WTC11 (cell line): ENCODE measurements around the gene ZFP64. TPM values are rescaled to one million over a fixed set of nuclear protein-coding genes. Genes with fewer than 3 reads are reported as not detected.
A peak's percentile ranks its signal among the peaks of the same experiment; 100 is the strongest.

Source experiments
- ATAC-seq: fragments of 200-7000 bp; cut with Tn5 transposase; 2 replicates; pipeline ENCODE4 v1.10.0; 2021; ENCODE audit warnings: mild to moderate bottlenecking, moderate library complexity
- CTCF ChIA-PET: fragments of 300-600 bp; sonication (Branson Sonifier 250); formaldehyde crosslinking; loops from one replicate; lab custom pipeline; 2021; ENCODE audit warnings: antibody characterized with exemption; lab: Charles Lee
- POLR2A ChIA-PET: fragments of 350-600 bp; sonication (Branson Sonifier 250); formaldehyde crosslinking; loops from one replicate; lab custom pipeline; 2021; ENCODE audit warnings: antibody characterized with exemption; lab: Charles Lee
- DNase-seq: peaks from one replicate; pipeline ENCODE4 v3.0.0; 2021; ENCODE audit warnings: low spot score
- H3K27ac Mint-ChIP-seq: 2 replicates; pipeline ENCODE4 v1.8.0; 2021; ENCODE audit warnings: mixed read lengths
- H3K27me3 Mint-ChIP-seq: 2 replicates; pipeline ENCODE4 v1.8.0; 2021; ENCODE audit warnings: low read depth, mild to moderate bottlenecking, moderate library complexity, mixed read lengths
- H3K36me3 Mint-ChIP-seq: 2 replicates; pipeline ENCODE4 v1.8.0; 2021; ENCODE audit warnings: mixed read lengths
- H3K4me1 Mint-ChIP-seq: 2 replicates; pipeline ENCODE4 v1.8.0; 2022; ENCODE audit warnings: mixed read lengths
- H3K4me3 Mint-ChIP-seq: 2 replicates; pipeline ENCODE4 v1.8.0; 2021; ENCODE audit warnings: mild to moderate bottlenecking, moderate library complexity, mixed read lengths
- H3K9me3 Mint-ChIP-seq: 2 replicates; pipeline ENCODE4 v1.8.0; 2021; ENCODE audit warnings: mixed read lengths
- AFF4 ChIP-seq: sonication (generic); formaldehyde crosslinking; IDR thresholded peaks from 2 replicates; pipeline ENCODE4 v1.8.1; 2023; ENCODE audit warnings: mild to moderate bottlenecking, missing genetic modification reagents, borderline replicate concordance
- CREB1 ChIP-seq: sonication (generic); formaldehyde crosslinking; IDR thresholded peaks from 2 replicates; pipeline ENCODE4 v1.8.0; 2023; ENCODE audit warnings: mild to moderate bottlenecking, missing genetic modification reagents
- CTCF ChIP-seq: fragments of 200-600 bp; IDR thresholded peaks from 2 replicates; pipeline ENCODE4 v1.8.0; 2022; ENCODE audit warnings: antibody characterized with exemption
- FOXP1 ChIP-seq: sonication (generic); formaldehyde crosslinking; IDR thresholded peaks from 2 replicates; pipeline ENCODE4 v1.8.0; 2022; ENCODE audit warnings: missing genetic modification reagents, mild to moderate bottlenecking, moderate library complexity, borderline replicate concordance
- GTF2I ChIP-seq: fragments of 250-450 bp; sonication (Bioruptor Pico); conservative IDR thresholded peaks from 2 replicates; pipeline ENCODE4 v1.4.0; 2021; ENCODE audit warnings: mild to moderate bottlenecking
- HMGXB4 ChIP-seq: sonication (generic); formaldehyde crosslinking; IDR thresholded peaks from 2 replicates; pipeline ENCODE4 v1.8.1; 2023; ENCODE audit warnings: mild to moderate bottlenecking, moderate library complexity, missing genetic modification reagents
- JUN ChIP-seq: sonication (generic); formaldehyde crosslinking; IDR thresholded peaks from 2 replicates; pipeline ENCODE4 v1.8.0; 2023; ENCODE audit warnings: mild to moderate bottlenecking, missing genetic modification reagents
- MXD4 ChIP-seq: fragments of 250-450 bp; sonication (Bioruptor Pico); IDR thresholded peaks from 2 replicates; pipeline ENCODE4 v1.8.0; 2021; ENCODE audit warnings: mild to moderate bottlenecking, moderate library complexity, borderline replicate concordance
- NFATC4 ChIP-seq: fragments of 250-450 bp; sonication (Bioruptor Pico); IDR thresholded peaks from 2 replicates; pipeline ENCODE4 v1.9.0; 2021; ENCODE audit warnings: mild to moderate bottlenecking
- RELA ChIP-seq: sonication (generic); formaldehyde crosslinking; IDR thresholded peaks from 2 replicates; pipeline ENCODE4 v1.8.1; 2022; ENCODE audit warnings: missing genetic modification reagents, mild to moderate bottlenecking, borderline replicate concordance
- SMAD3 ChIP-seq: sonication (generic); formaldehyde crosslinking; IDR thresholded peaks from 2 replicates; pipeline ENCODE4 v1.8.0; 2022; ENCODE audit warnings: missing genetic modification reagents, mild to moderate bottlenecking, borderline replicate concordance
- ZNF138 ChIP-seq: sonication (generic); formaldehyde crosslinking; conservative IDR thresholded peaks from 2 replicates; pipeline ENCODE4 v1.8.1; 2022; ENCODE audit warnings: mild to moderate bottlenecking, moderate library complexity, missing genetic modification reagents
- ZNF416 ChIP-seq: fragments of 250-450 bp; sonication (Bioruptor Pico); IDR thresholded peaks from 2 replicates; pipeline ENCODE4 v1.9.0; 2021; ENCODE audit warnings: mild to moderate bottlenecking, inconsistent platforms
- ZNF671 ChIP-seq: fragments of 250-450 bp; sonication (Bioruptor Pico); IDR thresholded peaks from 2 replicates; pipeline ENCODE4 v1.8.0; 2021; ENCODE audit warnings: mild to moderate bottlenecking
- total RNA-seq: library from RNA; stranded (reverse); gene quantifications from 3 replicates; pipeline ENCODE4 v1.2.3, GENCODE V29; 2021
- TF ChIP-seq, protein P1 (sequence below): fragments of 250-450 bp; sonication (Bioruptor Pico); IDR thresholded peaks from 2 replicates; pipeline ENCODE4 v1.9.0; 2021; ENCODE audit warnings: mild to moderate bottlenecking
- TF ChIP-seq, protein P2 (sequence below): sonication (generic); formaldehyde crosslinking; IDR thresholded peaks from 2 replicates; pipeline ENCODE4 v1.8.0; 2022; ENCODE audit warnings: mild to moderate bottlenecking, missing genetic modification reagents
- TF ChIP-seq, protein P3 (sequence below): sonication (generic); formaldehyde crosslinking; IDR thresholded peaks from 2 replicates; pipeline ENCODE4 v1.8.1; 2022; ENCODE audit warnings: mild to moderate bottlenecking, missing genetic modification reagents, moderate library complexity, borderline replicate concordance

ZFP64 gene
- total RNA-seq, 1 experiment from 2014 or later = 26.1 TPM

GRCh38 chr20:52102559-52102958 is 89.0 kb downstream of the ZFP64 start:
- H3K27me3 Mint-ChIP-seq = peaks cover 73% of the 10 kb centered on the region
- ATAC-seq (no peak), DNase-seq (no peak)
- peak overlapping the region; percentile 87 for H3K4me3 Mint-ChIP-seq
- no peak overlapping the region for H3K27ac Mint-ChIP-seq
- peaks cover 4% of the 10 kb centered on the region; the same call in 1 of the 2 replicates for H3K36me3 Mint-ChIP-seq
- no peak for TF ChIP-seq CTCF
- no peak for TF ChIP-seq ZNF671 (CRISPR knock-in tag)
- TF ChIP-seq ZNF138 (CRISPR knock-in tag) = no peak
- TF ChIP-seq, protein P1, sequence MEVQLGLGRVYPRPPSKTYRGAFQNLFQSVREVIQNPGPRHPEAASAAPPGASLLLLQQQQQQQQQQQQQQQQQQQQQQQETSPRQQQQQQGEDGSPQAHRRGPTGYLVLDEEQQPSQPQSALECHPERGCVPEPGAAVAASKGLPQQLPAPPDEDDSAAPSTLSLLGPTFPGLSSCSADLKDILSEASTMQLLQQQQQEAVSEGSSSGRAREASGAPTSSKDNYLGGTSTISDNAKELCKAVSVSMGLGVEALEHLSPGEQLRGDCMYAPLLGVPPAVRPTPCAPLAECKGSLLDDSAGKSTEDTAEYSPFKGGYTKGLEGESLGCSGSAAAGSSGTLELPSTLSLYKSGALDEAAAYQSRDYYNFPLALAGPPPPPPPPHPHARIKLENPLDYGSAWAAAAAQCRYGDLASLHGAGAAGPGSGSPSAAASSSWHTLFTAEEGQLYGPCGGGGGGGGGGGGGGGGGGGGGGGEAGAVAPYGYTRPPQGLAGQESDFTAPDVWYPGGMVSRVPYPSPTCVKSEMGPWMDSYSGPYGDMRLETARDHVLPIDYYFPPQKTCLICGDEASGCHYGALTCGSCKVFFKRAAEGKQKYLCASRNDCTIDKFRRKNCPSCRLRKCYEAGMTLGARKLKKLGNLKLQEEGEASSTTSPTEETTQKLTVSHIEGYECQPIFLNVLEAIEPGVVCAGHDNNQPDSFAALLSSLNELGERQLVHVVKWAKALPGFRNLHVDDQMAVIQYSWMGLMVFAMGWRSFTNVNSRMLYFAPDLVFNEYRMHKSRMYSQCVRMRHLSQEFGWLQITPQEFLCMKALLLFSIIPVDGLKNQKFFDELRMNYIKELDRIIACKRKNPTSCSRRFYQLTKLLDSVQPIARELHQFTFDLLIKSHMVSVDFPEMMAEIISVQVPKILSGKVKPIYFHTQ (CRISPR knock-in tag) = no peak
- no peak for TF ChIP-seq NFATC4 (CRISPR knock-in tag)
- no peak for TF ChIP-seq FOXP1 (CRISPR knock-in tag)
- no peak for TF ChIP-seq JUN (CRISPR knock-in tag)
- TF ChIP-seq RELA (CRISPR knock-in tag) = no peak
- TF ChIP-seq, protein P2, sequence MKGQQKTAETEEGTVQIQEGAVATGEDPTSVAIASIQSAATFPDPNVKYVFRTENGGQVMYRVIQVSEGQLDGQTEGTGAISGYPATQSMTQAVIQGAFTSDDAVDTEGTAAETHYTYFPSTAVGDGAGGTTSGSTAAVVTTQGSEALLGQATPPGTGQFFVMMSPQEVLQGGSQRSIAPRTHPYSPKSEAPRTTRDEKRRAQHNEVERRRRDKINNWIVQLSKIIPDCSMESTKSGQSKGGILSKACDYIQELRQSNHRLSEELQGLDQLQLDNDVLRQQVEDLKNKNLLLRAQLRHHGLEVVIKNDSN (CRISPR knock-in tag) = no peak
- no peak for TF ChIP-seq MXD4 (CRISPR knock-in tag)
- TF ChIP-seq GTF2I (CRISPR knock-in tag) = no peak
- TF ChIP-seq SMAD3 = no peak
- no peak for TF ChIP-seq AFF4 (CRISPR knock-in tag)
- TF ChIP-seq, protein P3, sequence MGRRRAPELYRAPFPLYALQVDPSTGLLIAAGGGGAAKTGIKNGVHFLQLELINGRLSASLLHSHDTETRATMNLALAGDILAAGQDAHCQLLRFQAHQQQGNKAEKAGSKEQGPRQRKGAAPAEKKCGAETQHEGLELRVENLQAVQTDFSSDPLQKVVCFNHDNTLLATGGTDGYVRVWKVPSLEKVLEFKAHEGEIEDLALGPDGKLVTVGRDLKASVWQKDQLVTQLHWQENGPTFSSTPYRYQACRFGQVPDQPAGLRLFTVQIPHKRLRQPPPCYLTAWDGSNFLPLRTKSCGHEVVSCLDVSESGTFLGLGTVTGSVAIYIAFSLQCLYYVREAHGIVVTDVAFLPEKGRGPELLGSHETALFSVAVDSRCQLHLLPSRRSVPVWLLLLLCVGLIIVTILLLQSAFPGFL (CRISPR knock-in tag) = no peak
- no peak for TF ChIP-seq HMGXB4 (CRISPR knock-in tag)
- TF ChIP-seq CREB1 = no peak
- no peak for TF ChIP-seq ZNF416 (CRISPR knock-in tag)
- H3K9me3 Mint-ChIP-seq = no peaks in the 10 kb centered on the region
- H3K4me1 Mint-ChIP-seq = peaks cover 27% of the 10 kb centered on the region
- ChIA-PET CTCF (no interaction called here), POLR2A (no interaction called here)
